ENCODE results near the gene IDH3A. TPM values are rescaled to one million over a fixed set of nuclear protein-coding genes. Genes with fewer than 3 reads are reported as not detected.

The IDH3A gene
- total RNA-seq, 1 experiment from 2014 or later, result 67.3 TPM

DNA sequence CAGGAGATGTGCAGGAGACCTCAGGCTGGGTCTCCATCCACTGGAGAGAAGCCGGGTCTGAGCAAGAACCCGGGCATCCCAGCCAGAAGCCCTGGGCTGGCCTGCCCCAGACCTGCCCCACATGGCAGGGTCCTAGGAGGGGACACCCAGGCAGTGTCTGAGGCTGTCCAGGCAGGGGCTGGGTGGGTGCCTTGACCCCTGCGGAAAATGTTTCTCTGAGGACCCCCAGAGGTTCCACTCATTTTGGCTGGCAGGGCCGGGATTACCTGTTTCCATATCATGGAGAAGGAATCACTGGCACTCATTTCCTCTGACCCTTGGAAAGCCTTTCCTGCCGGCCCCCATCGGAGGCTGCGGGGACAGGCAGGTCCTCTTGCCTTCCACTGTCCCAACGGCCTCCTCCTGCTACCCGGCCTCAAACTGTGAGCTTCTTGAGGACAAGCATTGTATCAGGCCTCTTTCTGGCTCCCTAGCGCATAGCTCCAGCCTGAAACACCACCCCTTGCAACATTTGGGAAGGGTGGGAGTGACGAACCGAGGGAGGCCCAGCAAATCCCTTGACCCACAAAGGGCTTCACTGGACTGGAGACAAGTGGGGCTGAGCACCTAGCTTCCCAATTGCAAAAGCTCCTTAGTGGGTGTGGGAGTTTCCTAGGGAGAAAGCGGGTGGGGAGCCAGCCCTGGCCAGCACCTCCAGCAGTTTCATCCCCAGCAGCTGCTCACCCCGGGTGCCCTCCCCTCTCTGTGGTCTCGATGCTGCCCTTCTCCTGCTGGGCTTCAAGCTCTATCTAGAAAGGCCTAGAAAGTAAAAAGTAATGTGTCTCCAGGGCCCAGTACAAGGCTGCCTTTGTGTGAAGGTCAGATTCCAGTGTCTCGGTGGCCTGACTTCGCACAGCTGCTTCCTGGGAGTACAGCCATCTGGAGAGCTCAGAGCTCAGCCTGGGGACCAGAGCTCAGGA lies 55.5 kb downstream of the IDH3A start:
- no peaks in the 10 kb centered on the region for H3K36me3 ChIP-seq (ENCODE audit: control insufficient read depth, insufficient read depth, low read length)
- TF ChIP-seq, protein P1, sequence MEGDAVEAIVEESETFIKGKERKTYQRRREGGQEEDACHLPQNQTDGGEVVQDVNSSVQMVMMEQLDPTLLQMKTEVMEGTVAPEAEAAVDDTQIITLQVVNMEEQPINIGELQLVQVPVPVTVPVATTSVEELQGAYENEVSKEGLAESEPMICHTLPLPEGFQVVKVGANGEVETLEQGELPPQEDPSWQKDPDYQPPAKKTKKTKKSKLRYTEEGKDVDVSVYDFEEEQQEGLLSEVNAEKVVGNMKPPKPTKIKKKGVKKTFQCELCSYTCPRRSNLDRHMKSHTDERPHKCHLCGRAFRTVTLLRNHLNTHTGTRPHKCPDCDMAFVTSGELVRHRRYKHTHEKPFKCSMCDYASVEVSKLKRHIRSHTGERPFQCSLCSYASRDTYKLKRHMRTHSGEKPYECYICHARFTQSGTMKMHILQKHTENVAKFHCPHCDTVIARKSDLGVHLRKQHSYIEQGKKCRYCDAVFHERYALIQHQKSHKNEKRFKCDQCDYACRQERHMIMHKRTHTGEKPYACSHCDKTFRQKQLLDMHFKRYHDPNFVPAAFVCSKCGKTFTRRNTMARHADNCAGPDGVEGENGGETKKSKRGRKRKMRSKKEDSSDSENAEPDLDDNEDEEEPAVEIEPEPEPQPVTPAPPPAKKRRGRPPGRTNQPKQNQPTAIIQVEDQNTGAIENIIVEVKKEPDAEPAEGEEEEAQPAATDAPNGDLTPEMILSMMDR (IDR thresholded peaks at IDR 0.05; ENCODE audit: insufficient read depth in 1 of 2, low read depth in 1 of 2, low read length in 1 of 2, severe bottlenecking in 1 of 2, unreplicated experiment in 1 of 2), result no peak
- no peaks in the 10 kb centered on the region; the same call in 1 of the 2 replicates for H3K27me3 ChIP-seq (replicated peaks; ENCODE audit: control insufficient read depth, insufficient read depth, low read length)
- H3K9me3 Mint-ChIP-seq (ENCODE audit: unreplicated experiment), result no peaks in the 10 kb centered on the region
- no peak overlapping the region for H3K4me3 ChIP-seq (ENCODE audit: low read depth, low read length)
- H3K4me3 Mint-ChIP-seq (ENCODE audit: unreplicated experiment), result no peak overlapping the region
- ChIA-PET POLR2A (no interaction called here), CTCF (interaction anchor here (1.1 to 1.2 kb wide), 2 partner anchors 9 to 11 kb away, joined by 4 to 8 read pairs; no protein-coding TSS in a partner anchor)
- H3K27me3 Mint-ChIP-seq (ENCODE audit: insufficient read depth, unreplicated experiment), result peaks cover 3% of the 10 kb centered on the region
- no TSS peak for BruUV-seq (replicated peaks)
- H3K36me3 Mint-ChIP-seq (ENCODE audit: insufficient read depth, unreplicated experiment), result no peaks in the 10 kb centered on the region
- no peaks in the 10 kb centered on the region for H3K4me1 Mint-ChIP-seq (ENCODE audit: low read depth, unreplicated experiment)
- no peaks in the 10 kb centered on the region for H3K4me1 ChIP-seq
- no peaks in the 10 kb centered on the region for H3K9me3 ChIP-seq
- H3K27ac Mint-ChIP-seq (ENCODE audit: unreplicated experiment), result no peak overlapping the region
- DNase-seq, result no peak
- intact Hi-C loops (cut with micrococcal nuclease; ENCODE audit: unreplicated experiment), result no loop called here

DNA sequence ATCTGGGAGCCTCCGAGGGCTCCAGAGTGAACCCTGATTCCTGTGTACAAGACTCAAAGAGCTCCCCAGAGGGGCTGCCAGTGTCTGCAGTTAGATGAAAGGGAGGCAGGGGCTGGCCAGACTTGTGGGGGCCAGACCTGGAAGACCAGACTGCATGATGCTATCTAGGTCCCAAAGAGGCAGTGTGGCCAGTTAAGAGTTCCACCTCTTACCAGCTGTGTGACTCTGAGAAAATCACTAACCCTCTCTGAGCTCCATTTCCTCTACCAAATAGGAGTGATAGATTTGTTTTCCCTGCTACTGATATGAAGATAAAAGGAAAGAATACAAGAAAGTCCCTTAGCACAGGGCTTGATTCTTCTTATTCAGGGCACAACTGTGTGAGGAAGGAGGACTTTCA lies 56.2 kb downstream of the IDH3A start:
- H3K4me1 Mint-ChIP-seq (ENCODE audit: low read depth, unreplicated experiment), result no peaks in the 10 kb centered on the region
- Histone ChIP-seq H3K36me3 (ENCODE audit: control insufficient read depth, insufficient read depth, low read length) (no peaks in the 10 kb centered on the region), H3K4me1 (no peaks in the 10 kb centered on the region), H3K9me3 (no peaks in the 10 kb centered on the region), H3K27me3 (replicated peaks; ENCODE audit: control insufficient read depth, insufficient read depth, low read length) (no peaks in the 10 kb centered on the region; the same call in 1 of the 2 replicates), H3K4me3 (ENCODE audit: low read depth, low read length) (no peak overlapping the region)
- ChIA-PET CTCF (interaction anchor here (1.1 to 1.2 kb wide), 2 partner anchors 10 kb away, joined by 4 to 8 read pairs; no protein-coding TSS in a partner anchor), POLR2A (no interaction called here)
- no peaks in the 10 kb centered on the region for H3K36me3 Mint-ChIP-seq (ENCODE audit: insufficient read depth, unreplicated experiment)
- H3K27ac Mint-ChIP-seq (ENCODE audit: unreplicated experiment), result no peak overlapping the region
- no peak overlapping the region for H3K4me3 Mint-ChIP-seq (ENCODE audit: unreplicated experiment)
- no peaks in the 10 kb centered on the region for H3K27me3 Mint-ChIP-seq (ENCODE audit: insufficient read depth, unreplicated experiment)
- intact Hi-C loops (cut with micrococcal nuclease; ENCODE audit: unreplicated experiment), result no loop called here
- no TSS peak for BruUV-seq (replicated peaks)
- no peaks in the 10 kb centered on the region for H3K9me3 Mint-ChIP-seq (ENCODE audit: unreplicated experiment)
- DNase-seq, result no peak
- TF ChIP-seq, protein P1 (IDR thresholded peaks at IDR 0.05; ENCODE audit: insufficient read depth in 1 of 2, low read depth in 1 of 2, low read length in 1 of 2, severe bottlenecking in 1 of 2, unreplicated experiment in 1 of 2), result no peak

DNA sequence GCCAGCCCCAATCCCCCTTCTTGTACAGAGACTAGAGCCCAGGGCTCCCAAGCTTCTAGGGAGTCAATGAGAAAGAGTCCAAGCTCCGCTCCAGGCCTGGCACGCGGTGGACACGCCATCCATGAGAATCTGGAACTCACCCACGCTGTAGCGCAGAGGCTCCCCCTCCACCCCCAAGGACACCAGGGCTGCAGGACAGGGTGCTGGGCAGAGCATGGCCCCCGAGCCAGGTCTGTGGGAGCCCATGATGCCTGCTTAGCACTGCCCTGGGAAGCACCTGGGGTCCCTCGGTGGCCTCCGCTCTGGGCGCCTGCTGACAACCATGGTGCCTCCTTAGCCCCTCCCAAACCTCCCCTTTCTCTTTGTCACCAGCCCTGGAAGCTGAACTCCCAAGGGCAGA lies 56.7 kb downstream of the IDH3A start:
- Mint-ChIP-seq H3K4me1 (ENCODE audit: low read depth, unreplicated experiment) (no peaks in the 10 kb centered on the region), H3K27me3 (ENCODE audit: insufficient read depth, unreplicated experiment) (no peaks in the 10 kb centered on the region), H3K4me3 (ENCODE audit: unreplicated experiment) (no peak overlapping the region), H3K27ac (ENCODE audit: unreplicated experiment) (no peak overlapping the region), H3K9me3 (ENCODE audit: unreplicated experiment) (no peaks in the 10 kb centered on the region), H3K36me3 (ENCODE audit: insufficient read depth, unreplicated experiment) (no peaks in the 10 kb centered on the region)
- H3K36me3 ChIP-seq (ENCODE audit: control insufficient read depth, insufficient read depth, low read length), result no peaks in the 10 kb centered on the region
- BruUV-seq (replicated peaks), result no TSS peak
- H3K27me3 ChIP-seq (replicated peaks; ENCODE audit: control insufficient read depth, insufficient read depth, low read length), result no peaks in the 10 kb centered on the region; the same call in 1 of the 2 replicates
- no peaks in the 10 kb centered on the region for H3K4me1 ChIP-seq
- no peaks in the 10 kb centered on the region for H3K9me3 ChIP-seq
- DNase-seq, result no peak
- TF ChIP-seq, protein P1 (IDR thresholded peaks at IDR 0.05; ENCODE audit: insufficient read depth in 1 of 2, low read depth in 1 of 2, low read length in 1 of 2, severe bottlenecking in 1 of 2, unreplicated experiment in 1 of 2), result no peak
- CTCF ChIA-PET, result no interaction called here
- POLR2A ChIA-PET, result no interaction called here
- H3K4me3 ChIP-seq (ENCODE audit: low read depth, low read length), result no peak overlapping the region
- intact Hi-C loops (cut with micrococcal nuclease; ENCODE audit: unreplicated experiment), result no loop called here
